Activated CD8-positive, alpha-beta T cell treated with anti-CD3 and anti-CD28 coated beads, Interleukin-2, amount 10 ng/mL, durations not matched to agents 7 days and 5 days (primary cell): ENCODE data around the gene PEX16. TPM values are rescaled to one million over a fixed set of nuclear protein-coding genes. Genes with fewer than 3 reads are reported as not detected.

Source experiments
- ATAC-seq: fragments of 150-1000 bp; cut with Tn5 transposase; one replicate; pipeline ENCODE4 v1.10.0; 2021; ENCODE audit warnings: moderate library complexity
- CTCF ChIA-PET: fragments of 350-600 bp; sonication (Branson Sonifier 250); formaldehyde crosslinking; loops from one replicate; lab custom pipeline; 2021; ENCODE audit warnings: antibody characterized with exemption; lab: Charles Lee
- POLR2A ChIA-PET: fragments of 350-600 bp; sonication (Branson Sonifier 250); formaldehyde crosslinking; loops from one replicate; lab custom pipeline; 2021; ENCODE audit warnings: antibody characterized with exemption; lab: Charles Lee
- DNase-seq: peaks from one replicate; pipeline ENCODE4 v3.0.0-alpha.2; 2020
- H3K27ac Mint-ChIP-seq: one replicate; pipeline ENCODE4 v1.8.0; 2021; ENCODE audit warnings: mild to moderate bottlenecking, mixed read lengths
- H3K27me3 Mint-ChIP-seq: one replicate; pipeline ENCODE4 v1.8.0; 2021; ENCODE audit warnings: low read depth, mixed read lengths
- H3K36me3 Mint-ChIP-seq: one replicate; pipeline ENCODE4 v1.8.0; 2021; ENCODE audit warnings: low read depth, mixed read lengths
- H3K4me1 Mint-ChIP-seq: one replicate; pipeline ENCODE4 v1.8.0; 2021; ENCODE audit warnings: low read depth, mixed read lengths
- H3K4me3 Mint-ChIP-seq: one replicate; pipeline ENCODE4 v1.8.0; 2021; ENCODE audit warnings: mild to moderate bottlenecking, mixed read lengths
- H3K9me3 Mint-ChIP-seq: one replicate; pipeline ENCODE4 v1.8.0; 2022; ENCODE audit warnings: mixed read lengths; ENCODE audit not compliant: insufficient read depth
- total RNA-seq, 2 experiments: library from RNA; stranded (reverse); gene quantifications; one replicate each; pipeline ENCODE4 v1.2.3, GENCODE V29; 2021

PEX16 gene
- total RNA-seq, 2 experiments from 2014 or later, result 50.0 to 54.6 TPM

GRCh38 chr11:45860348-45860747 is 57.3 kb downstream of the PEX16 start:
- Mint-ChIP-seq H3K4me3 (no peak overlapping the region), H3K9me3 (no peaks in the 10 kb centered on the region)

More at GRCh38 chr11:45860348-45860747, 57.3 kb downstream of the PEX16 start:
- Mint-ChIP-seq H3K27ac (no peak overlapping the region), H3K27me3 (no peaks in the 10 kb centered on the region), H3K36me3 (peaks cover 39% of the 10 kb centered on the region), H3K4me1 (no peaks in the 10 kb centered on the region)
- POLR2A ChIA-PET, result interaction anchor here (1.1 kb wide), 1 partner anchor 9 kb away, joined by 3 read pairs; no protein-coding TSS in a partner anchor
- CTCF ChIA-PET, result interaction anchor here (1.4 to 3.4 kb wide), 2 partner anchors 13 to 89 kb away, joined by 4 to 15 read pairs; no protein-coding TSS in a partner anchor
- ATAC-seq (no peak), DNase-seq (no peak)

Other genes starting within 250 kb of the PEX16 start
- gene SLC35C1, start 112.7 kb downstream of the PEX16 start, total RNA-seq, result 10 to 100 TPM; 21.8 to 23.5 TPM
- 10 to 100 TPM; 24.4 to 28.1 TPM for gene CRY2, start 70.4 kb downstream of the PEX16 start, total RNA-seq
- 1 to 10 TPM in 1 of 2 experiments, under 1 TPM in 1; 0.95 to 1.3 TPM for gene MAPK8IP1, start 32.2 kb downstream of the PEX16 start, total RNA-seq
- 1 to 10 TPM; 2.1 TPM for gene FREY1, start 10.6 kb downstream of the PEX16 start, total RNA-seq
- gene LARGE2, start 4.8 kb upstream of the PEX16 start, total RNA-seq, result under 1 TPM; 0.44 to 0.71 TPM
- gene PHF21A, start 203.6 kb upstream of the PEX16 start, total RNA-seq, result 10 to 100 TPM; 26.9 to 27.0 TPM